Neuronal stem cell (in vitro differentiated cells): ENCODE data around the gene WSB1.

Source experiments
- DNase-seq: peaks from one replicate; pipeline ENCODE4 v3.0.0-alpha.2; 2013; ENCODE audit warnings: low spot score
- H2AFZ ChIP-seq: one replicate; pipeline ENCODE4 v1.6.1; 2013; ENCODE audit warnings: mild to moderate bottlenecking, low read length, inconsistent platforms
- H2AK5ac ChIP-seq: 2 replicates; pipeline ENCODE4 v1.6.1; 2013; ENCODE audit warnings: low read depth, mild to moderate bottlenecking, inconsistent platforms, low read length, moderate library complexity, mixed read lengths
- H2BK120ac ChIP-seq: 2 replicates; pipeline ENCODE4 v1.6.1; 2013; ENCODE audit warnings: low read depth, mild to moderate bottlenecking, inconsistent platforms, low read length, moderate library complexity, mixed read lengths
- H2BK12ac ChIP-seq: one replicate; pipeline ENCODE4 v1.6.1; 2013; ENCODE audit warnings: low read length, inconsistent platforms
- H2BK15ac ChIP-seq: 2 replicates; pipeline ENCODE4 v1.6.1; 2013; ENCODE audit warnings: mild to moderate bottlenecking, low read length, inconsistent platforms, mixed read lengths
- H2BK5ac ChIP-seq: one replicate; pipeline ENCODE4 v1.6.1; 2013; ENCODE audit warnings: inconsistent platforms, mild to moderate bottlenecking, low read length, moderate library complexity
- H3K14ac ChIP-seq: one replicate; pipeline ENCODE4 v1.6.1; 2013; ENCODE audit warnings: low read length, inconsistent platforms
- H3K18ac ChIP-seq: 2 replicates; pipeline ENCODE4 v1.6.1; 2013; ENCODE audit warnings: low read length, inconsistent platforms
- H3K23ac ChIP-seq: 2 replicates; pipeline ENCODE4 v1.6.1; 2013; ENCODE audit warnings: low read depth, mild to moderate bottlenecking, mixed read lengths, low read length, inconsistent platforms; ENCODE audit not compliant: poor library complexity
- H3K27ac ChIP-seq: replicated peaks from 3 replicates; pipeline ENCODE4 v1.5.1; 2013; ENCODE audit warnings: low read length, inconsistent platforms
- H3K27me3 ChIP-seq, 3 experiments: 2 replicates each; pipeline ENCODE4 v1.6.1; 2013; ENCODE audit warnings: low read length in 3 of 3, mild to moderate bottlenecking in 2 of 3, inconsistent platforms in 1 of 3, low read depth in 1 of 3, mixed read lengths in 1 of 3, moderate library complexity in 1 of 3; ENCODE audit not compliant: control insufficient read depth in 3 of 3, insufficient read depth in 3 of 3
- H3K36me3 ChIP-seq, 2 donors: replicated peaks in 1 of 2; 2 replicates each; pipeline ENCODE4 v1.6.1; 2013; ENCODE audit warnings: low read length in 2 of 2; ENCODE audit not compliant: control insufficient read depth in 2 of 2, insufficient read depth in 2 of 2
- H3K4ac ChIP-seq: 2 replicates; pipeline ENCODE4 v1.6.1; 2013; ENCODE audit warnings: inconsistent platforms, mild to moderate bottlenecking, low read length, moderate library complexity
- H3K4me1 ChIP-seq, 2 donors: 1 replicate in 1 of 2; 2 replicates in 1 of 2; pipeline ENCODE4 v1.6.1; 2013; ENCODE audit warnings: low read length in 2 of 2, low read depth in 1 of 2; ENCODE audit not compliant: control insufficient read depth in 2 of 2, insufficient read depth in 1 of 2
- H3K4me2 ChIP-seq: one replicate; pipeline ENCODE4 v1.6.1; 2013; ENCODE audit warnings: mild to moderate bottlenecking, low read length, inconsistent platforms; ENCODE audit not compliant: insufficient read depth, poor library complexity, severe bottlenecking
- H3K4me3 ChIP-seq, 2 donors: 2 replicates each; pipeline ENCODE4 v1.5.1; 2013; ENCODE audit warnings: low read length in 2 of 2, mild to moderate bottlenecking in 2 of 2, inconsistent platforms in 1 of 2, moderate library complexity in 1 of 2
- H3K79me1 ChIP-seq: one replicate; pipeline ENCODE4 v1.6.1; 2013; ENCODE audit warnings: low read depth, mild to moderate bottlenecking, inconsistent platforms, low read length, moderate library complexity
- H3K9ac ChIP-seq: one replicate; pipeline ENCODE4 v1.6.1; 2013; ENCODE audit warnings: mild to moderate bottlenecking, low read depth, low read length, inconsistent platforms; ENCODE audit not compliant: poor library complexity
- H3K9me3 ChIP-seq, 2 donors: replicated peaks in 1 of 2; 2 replicates each; pipeline versions ENCODE3 to v1.6.1; 2013; ENCODE audit warnings: low read length in 2 of 2, mild to moderate bottlenecking in 2 of 2, inconsistent platforms in 1 of 2, low read depth in 1 of 2, mixed read lengths in 1 of 2, moderate library complexity in 1 of 2; ENCODE audit not compliant: control insufficient read depth in 2 of 2, insufficient read depth in 1 of 2
- H4K8ac ChIP-seq: one replicate; pipeline ENCODE4 v1.6.1; 2013; ENCODE audit warnings: low read depth, mild to moderate bottlenecking, inconsistent platforms, low read length, moderate library complexity
- H4K91ac ChIP-seq: one replicate; pipeline ENCODE4 v1.6.1; 2013; ENCODE audit warnings: low read length, low read depth, mild to moderate bottlenecking, inconsistent platforms; ENCODE audit not compliant: poor library complexity
- WGBS, 2 donors: extraction: QIAGEN DNeasy Blood & Tissue Kit; methylation state at CpG; one replicate each; pipeline ENCODE4 v1.1.7; 2013; ENCODE audit warnings: missing lambda C conversion rate in 2 of 2, mixed read lengths in 1 of 2; ENCODE audit not compliant: insufficient read length in 2 of 2, insufficient replicate concordance in 1 of 2; ENCODE audit errors: extremely low coverage in 2 of 2; 5-methylcytosine and 5-hydroxymethylcytosine counted together

WSB1 gene

DNA sequence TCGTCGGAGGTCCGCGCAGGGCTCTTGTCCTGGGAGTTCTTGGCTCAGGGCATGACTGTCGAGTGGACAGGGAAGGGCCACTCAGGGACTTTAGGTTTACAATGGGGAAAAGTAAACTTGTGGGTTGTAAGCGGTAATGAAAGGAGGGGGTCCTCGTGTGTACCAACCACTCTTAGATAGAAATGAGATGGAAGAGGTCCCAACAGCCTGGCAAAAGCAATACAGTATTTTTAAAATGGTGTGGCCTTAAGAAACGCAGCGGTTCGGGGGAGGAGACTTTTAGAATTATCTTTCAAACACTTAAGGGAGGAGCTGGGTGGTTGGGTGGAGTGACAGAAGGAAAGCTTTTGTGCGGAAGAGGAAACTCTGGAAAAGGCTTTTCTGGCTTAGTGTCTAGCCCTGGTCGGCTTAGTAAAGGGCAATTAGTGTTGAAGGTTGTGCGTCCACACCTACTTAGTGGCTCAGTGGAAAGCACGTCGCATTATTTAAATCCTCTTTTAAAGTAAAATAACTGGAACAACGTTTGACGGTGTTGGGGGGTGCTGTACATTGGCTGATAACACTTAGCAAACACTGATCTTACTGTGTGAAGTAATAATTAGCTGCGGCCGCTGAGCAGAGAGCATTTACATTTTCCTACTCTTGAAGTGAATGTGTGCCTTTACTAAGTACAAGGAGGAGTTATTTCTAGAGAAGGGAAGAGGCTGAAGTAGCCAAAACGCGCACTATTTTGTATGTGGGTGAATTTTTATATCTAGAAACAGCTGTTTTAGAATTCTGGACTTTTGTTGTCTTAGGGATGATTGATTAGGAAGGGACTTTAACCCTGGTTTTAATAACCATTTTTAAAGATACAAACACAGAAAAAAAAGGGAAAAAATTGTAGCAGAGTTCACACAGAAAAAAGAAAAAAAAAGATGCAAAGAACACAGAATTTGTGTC is 1.0 kb downstream of the WSB1 start:
- H2BK5ac ChIP-seq, result peak overlapping the region; percentile 97
- H3K9me3 ChIP-seq, result peaks cover 0 to 4% of the 10 kb centered on the region in 2 donors
- H3K9ac ChIP-seq, result peak overlapping the region; percentile 97
- no peaks in the 10 kb centered on the region for H3K27me3 ChIP-seq
- no peak overlapping the region for H2BK12ac ChIP-seq
- H3K4me3 ChIP-seq, result peak overlapping the region; percentile 89 to 99
- H3K18ac ChIP-seq, result peak overlapping the region; percentile 99
- no peak overlapping the region for H3K4ac ChIP-seq
- H3K36me3 ChIP-seq, result peaks cover 3 to 37% of the 10 kb centered on the region in 2 donors
- peak overlapping the region; percentile 45 for H3K4me2 ChIP-seq
- peak overlapping the region; percentile 76 for H2BK120ac ChIP-seq
- DNase-seq, result peak; percentile 50
- no peak overlapping the region for H4K91ac ChIP-seq
- H3K23ac ChIP-seq, result peak overlapping the region; percentile 95
- peak overlapping the region; percentile 82 for H2AK5ac ChIP-seq
- H3K27ac ChIP-seq, result peak overlapping the region; percentile 96
- H3K79me1 ChIP-seq, result peaks cover 5% of the 10 kb centered on the region
- peak overlapping the region; percentile 89 for H2AFZ ChIP-seq
- H3K14ac ChIP-seq, result peak overlapping the region; percentile 86
- no CpG with 5 or more reads among the region's 21 CpGs for WGBS, 2 donors
- peak overlapping the region; percentile 18 for H2BK15ac ChIP-seq
- peaks cover 4 to 9% of the 10 kb centered on the region in 2 donors for H3K4me1 ChIP-seq
- no peak overlapping the region for H4K8ac ChIP-seq

DNA sequence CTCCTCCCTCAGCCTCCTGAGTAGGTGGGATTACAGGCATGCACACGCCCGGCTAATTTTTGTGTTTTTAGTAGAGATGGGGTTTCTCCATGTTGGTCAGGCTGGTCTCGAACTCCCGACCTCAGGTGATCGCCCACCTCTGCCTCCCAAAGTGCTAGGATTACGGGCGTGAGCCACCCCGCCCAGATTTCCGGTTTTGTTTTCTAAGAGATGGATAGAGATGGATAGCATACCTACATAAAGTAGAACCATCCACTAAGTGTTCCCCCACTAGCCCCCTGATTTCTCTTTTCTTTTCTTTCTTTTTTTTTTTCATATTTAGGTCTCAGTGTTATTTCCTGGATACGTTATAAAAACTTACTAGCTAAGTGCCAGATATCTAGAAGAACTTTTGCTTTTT is 2.0 kb downstream of the WSB1 start:
- H3K23ac ChIP-seq, result no peak overlapping the region
- H2BK5ac ChIP-seq, result no peak overlapping the region
- no peaks in the 10 kb centered on the region for H3K27me3 ChIP-seq
- H2AK5ac ChIP-seq, result no peak overlapping the region
- peaks cover 0 to 4% of the 10 kb centered on the region in 2 donors for H3K9me3 ChIP-seq
- H2BK120ac ChIP-seq, result no peak overlapping the region
- no peak overlapping the region for H3K14ac ChIP-seq
- peaks cover 4 to 9% of the 10 kb centered on the region in 2 donors for H3K4me1 ChIP-seq
- no peak overlapping the region for H3K27ac ChIP-seq
- H3K4ac ChIP-seq, result no peak overlapping the region
- no peak overlapping the region for H3K9ac ChIP-seq
- H3K4me3 ChIP-seq, result peak overlapping the region in 1 of 2 donors; percentile 89
- H3K36me3 ChIP-seq, result peaks cover 3 to 46% of the 10 kb centered on the region in 2 donors
- H2AFZ ChIP-seq, result no peak overlapping the region
- H3K79me1 ChIP-seq, result peaks cover 5% of the 10 kb centered on the region
- DNase-seq, result no peak
- H4K8ac ChIP-seq, result no peak overlapping the region
- H2BK15ac ChIP-seq, result no peak overlapping the region
- H4K91ac ChIP-seq, result no peak overlapping the region
- no peak overlapping the region for H3K18ac ChIP-seq
- H2BK12ac ChIP-seq, result no peak overlapping the region
- WGBS, 2 donors, result no CpG with 5 or more reads among the region's 10 CpGs
- peak overlapping the region; percentile 25 for H3K4me2 ChIP-seq

DNA sequence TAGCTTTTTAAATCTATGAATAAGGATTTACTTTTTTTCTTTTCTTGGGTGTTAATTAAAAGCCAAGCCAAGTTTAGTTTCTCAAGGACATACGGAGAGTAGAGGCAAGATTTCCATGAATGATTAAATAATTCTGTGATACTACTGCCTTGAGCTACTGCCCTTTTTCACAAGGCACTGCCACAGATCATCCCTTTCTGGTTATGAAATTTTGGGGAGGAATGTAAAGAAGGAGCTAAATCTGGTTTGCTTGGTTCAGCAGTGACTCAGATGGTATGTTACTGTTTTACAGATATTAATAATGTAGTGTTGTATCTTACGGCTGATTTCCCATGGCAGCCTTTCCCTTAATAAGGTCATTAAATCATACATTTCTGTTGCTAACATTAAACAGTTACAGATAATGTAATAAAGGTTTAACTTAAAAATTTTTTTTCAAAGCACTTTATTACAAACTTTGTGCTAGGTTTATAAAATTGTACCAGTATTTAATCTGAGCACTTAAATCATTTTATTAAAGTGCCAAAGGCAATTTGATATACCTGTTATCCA is 2.6 kb downstream of the WSB1 start:
- DNase-seq, result no peak
- Histone ChIP-seq H4K8ac (no peak overlapping the region), H3K18ac (no peak overlapping the region), H2BK5ac (no peak overlapping the region), H2BK12ac (no peak overlapping the region), H3K9ac (no peak overlapping the region), H3K27me3 (no peaks in the 10 kb centered on the region), H2BK15ac (no peak overlapping the region), H3K4ac (no peak overlapping the region), H3K4me2 (no peak overlapping the region), H3K79me1 (peaks cover 5% of the 10 kb centered on the region), H3K27ac (no peak overlapping the region), H4K91ac (no peak overlapping the region), H2AK5ac (no peak overlapping the region), H3K9me3 (peaks cover 0 to 4% of the 10 kb centered on the region in 2 donors), H3K4me1 (peaks cover 4 to 9% of the 10 kb centered on the region in 2 donors), H2AFZ (no peak overlapping the region), H3K14ac (no peak overlapping the region), H3K4me3 (peak overlapping the region in 1 of 2 donors; percentile 89), H2BK120ac (no peak overlapping the region), H3K36me3 (peaks cover 3 to 52% of the 10 kb centered on the region in 2 donors), H3K23ac (no peak overlapping the region)
- WGBS, 2 donors, result no CpG with 5 or more reads among the region's 2 CpGs
